ENCODE measurements around the gene DONSON.

Gene DONSON

GRCh38 chr21:33542640-33543504, 45.6 kb downstream of the DONSON start, which contains the start of gene SON:
Gene SON, plus strand, starts transcription at chr21:33543038. Its CDS starts 55 bp downstream, at chr21:33543093.
- DNase-seq (ENCODE audit: low read depth) = peak; percentile 98
- TF ChIP-seq CTCF (IDR thresholded peaks at IDR 0.05; ENCODE audit: low read depth, low read length, missing control alignments) = no peak
- in situ Hi-C loops (cut with HindIII; ENCODE audit: low sequenced_read_pairs) = no loop called here
- peak within 1 kb of the TSS; percentile 78 for H3K4me3 ChIP-seq (ENCODE audit: low read depth, low read length)

- in situ Hi-C loops (cut with HindIII; ENCODE audit: low sequenced_read_pairs) = no loop called here
- H3K4me3 ChIP-seq (ENCODE audit: low read depth, low read length) = peak within 1 kb of the TSS; percentile 78
- peak; percentile 32 for DNase-seq (ENCODE audit: low read depth)
- TF ChIP-seq CTCF (IDR thresholded peaks at IDR 0.05; ENCODE audit: low read depth, low read length, missing control alignments) = no peak
Observed at GRCh38 chr21:33541756-33542639, 46.5 kb downstream of the DONSON start, which contains the start of gene GART. Gene GART, minus strand, starts transcription at chr21:33542117. Its CDS starts 2,802 bp downstream, at chr21:33539315.

- in situ Hi-C loops (cut with HindIII; ENCODE audit: low sequenced_read_pairs) = no loop called here
- peak overlapping the region; percentile 78 for H3K4me3 ChIP-seq (ENCODE audit: low read depth, low read length)
- TF ChIP-seq CTCF (IDR thresholded peaks at IDR 0.05; ENCODE audit: low read depth, low read length, missing control alignments) = no peak
- no peak for DNase-seq (ENCODE audit: low read depth)
Observed at GRCh38 chr21:33541105-33541711, 47.3 kb downstream of the DONSON start.

- DNase-seq (ENCODE audit: low read depth) = no peak
- in situ Hi-C loops (cut with HindIII; ENCODE audit: low sequenced_read_pairs) = no loop called here
- peak overlapping the region; percentile 78 for H3K4me3 ChIP-seq (ENCODE audit: low read depth, low read length)
- TF ChIP-seq CTCF (IDR thresholded peaks at IDR 0.05; ENCODE audit: low read depth, low read length, missing control alignments) = no peak
Observed at GRCh38 chr21:33540711-33541104, 47.8 kb downstream of the DONSON start.

- in situ Hi-C loops (cut with HindIII; ENCODE audit: low sequenced_read_pairs) = no loop called here
- no peak for DNase-seq (ENCODE audit: low read depth)
Observed at GRCh38 chr21:33539616-33540015, 48.9 kb downstream of the DONSON start.

More at GRCh38 chr21:33539616-33540015, 48.9 kb downstream of the DONSON start:
- no peak for TF ChIP-seq CTCF (IDR thresholded peaks at IDR 0.05; ENCODE audit: low read depth, low read length, missing control alignments)
- H3K4me3 ChIP-seq (ENCODE audit: low read depth, low read length) = no peak overlapping the region

Data from astrocyte of the cerebellum (primary cell).